SK-N-SH (cell line): Measurements from ENCODE around the gene SEC62.

Experiments
- CHD2 ChIP-seq: fragments of 150-350 bp; IDR thresholded peaks from 2 replicates; pipeline ENCODE4 v1.6.1; 2018; ENCODE audit warnings: low read length; ENCODE audit not compliant: partially characterized antibody
- CTCF ChIP-seq: fragments of 200-600 bp; sonication (generic); IDR thresholded peaks from 2 replicates; pipeline ENCODE4 v1.6.1; 2017; ENCODE audit warnings: antibody characterized with exemption, mild to moderate bottlenecking, moderate library complexity
- EP300 ChIP-seq, 2 experiments: IDR thresholded peaks; 2 replicates each; pipeline versions ENCODE4 v1.4.0 to v1.6.1; 2012; ENCODE audit warnings: borderline replicate concordance in 1 of 2, low read depth in 1 of 2, low read length in 1 of 2
- EZH2phosphoT487 ChIP-seq: fragments of 200-600 bp; sonication (generic); IDR thresholded peaks from 2 replicates; pipeline ENCODE4 v1.6.1; 2017; ENCODE audit warnings: low read depth, mixed run types, mild to moderate bottlenecking, antibody characterized with exemption, moderate library complexity, borderline replicate concordance
- POLR2AphosphoS5 ChIP-seq: IDR thresholded peaks from 2 replicates; pipeline ENCODE4 v1.6.1; 2012; ENCODE audit warnings: low read depth, low read length
- REST ChIP-seq: IDR thresholded peaks from 2 replicates; pipeline ENCODE4 v1.6.1; 2012; ENCODE audit warnings: mild to moderate bottlenecking, low read depth, low read length, moderate library complexity
- RFX5 ChIP-seq: IDR thresholded peaks from 2 replicates; pipeline ENCODE4 v1.6.1; 2012; ENCODE audit warnings: mild to moderate bottlenecking, improper control_type of control experiment, low read length
- SMC3 ChIP-seq: IDR thresholded peaks from 2 replicates; pipeline ENCODE4 v1.6.1; 2012; ENCODE audit warnings: low read depth, low read length, improper control_type of control experiment
- TAF1 ChIP-seq: IDR thresholded peaks from 2 replicates; pipeline ENCODE4 v1.6.1; 2012; ENCODE audit warnings: low read depth, mild to moderate bottlenecking, low read length, moderate library complexity, borderline replicate concordance
- USF1 ChIP-seq: IDR thresholded peaks from 2 replicates; pipeline ENCODE4 v1.4.0; 2012; ENCODE audit warnings: low read depth, borderline replicate concordance
- USF2 ChIP-seq: fragments of 150-350 bp; IDR thresholded peaks from 2 replicates; pipeline ENCODE4 v1.6.1; 2017; ENCODE audit warnings: antibody characterized with exemption, low read length, low read depth, borderline replicate concordance
- YY1 ChIP-seq: IDR thresholded peaks from 2 replicates; pipeline ENCODE4 v1.4.0; 2012; ENCODE audit warnings: low read depth, mild to moderate bottlenecking

GRCh38 chr3:169923189-169923588 is 43.4 kb upstream of the SEC62 start:
- no peak for TF ChIP-seq YY1
- no peak for TF ChIP-seq CTCF
- no peak for TF ChIP-seq RFX5
- peak in 1 of 2 experiments; percentile 28; a peak in 1 of 4 replicates for TF ChIP-seq EP300 (IDR thresholded peaks at IDR 0.05; ENCODE audit: borderline replicate concordance in 1 of 2, low read depth in 1 of 2, low read length in 1 of 2)
- no peak for TF ChIP-seq TAF1
- no peak for TF ChIP-seq USF2
- no peak for TF ChIP-seq POLR2AphosphoS5
- no peak for TF ChIP-seq SMC3
- TF ChIP-seq EZH2phosphoT487, result no peak
- TF ChIP-seq USF1, result no peak
- TF ChIP-seq CHD2, result peak; percentile 66
- TF ChIP-seq REST, result no peak
